HG03280 (cell line): Measurements from ENCODE around the gene CFAP77.
"Not testable (repeated sequence)": the region's sequence is repeated elsewhere in the genome, so short reads cannot be mapped to it uniquely, and the experiment has no call there.

ENCODE experiments used
- ATAC-seq: cut with Tn5 transposase; IDR thresholded peaks from one replicate; pipeline ENCODE4 v1.9.1; 2021; ENCODE audit warnings: mild to moderate bottlenecking, moderate library complexity; ENCODE audit not compliant: unreplicated experiment

Gene CFAP77

GRCh38 chr9:132543960-132544359, 133.9 kb downstream of the CFAP77 start:
- ATAC-seq, result no peak

DNA sequence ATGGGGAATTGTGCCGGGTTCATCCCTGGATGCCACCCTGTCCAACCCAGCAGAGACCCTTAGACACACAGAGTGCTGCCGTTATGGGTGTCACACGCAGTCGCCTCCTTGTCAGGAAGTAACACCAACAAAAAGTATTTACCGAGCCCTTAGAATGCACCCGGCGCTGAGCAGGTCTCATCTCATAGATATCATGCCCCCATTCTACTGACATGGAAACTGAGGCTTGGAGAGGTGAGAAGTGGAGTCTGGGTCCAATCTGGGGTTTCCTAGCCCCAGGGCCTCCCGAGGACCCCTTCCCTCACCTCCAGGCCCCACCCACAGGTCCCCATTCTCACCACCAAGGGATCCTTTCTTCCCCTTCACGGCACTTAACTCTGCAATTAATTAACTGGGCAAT, 135.6 kb downstream of the CFAP77 start:
- no peak for ATAC-seq

DNA sequence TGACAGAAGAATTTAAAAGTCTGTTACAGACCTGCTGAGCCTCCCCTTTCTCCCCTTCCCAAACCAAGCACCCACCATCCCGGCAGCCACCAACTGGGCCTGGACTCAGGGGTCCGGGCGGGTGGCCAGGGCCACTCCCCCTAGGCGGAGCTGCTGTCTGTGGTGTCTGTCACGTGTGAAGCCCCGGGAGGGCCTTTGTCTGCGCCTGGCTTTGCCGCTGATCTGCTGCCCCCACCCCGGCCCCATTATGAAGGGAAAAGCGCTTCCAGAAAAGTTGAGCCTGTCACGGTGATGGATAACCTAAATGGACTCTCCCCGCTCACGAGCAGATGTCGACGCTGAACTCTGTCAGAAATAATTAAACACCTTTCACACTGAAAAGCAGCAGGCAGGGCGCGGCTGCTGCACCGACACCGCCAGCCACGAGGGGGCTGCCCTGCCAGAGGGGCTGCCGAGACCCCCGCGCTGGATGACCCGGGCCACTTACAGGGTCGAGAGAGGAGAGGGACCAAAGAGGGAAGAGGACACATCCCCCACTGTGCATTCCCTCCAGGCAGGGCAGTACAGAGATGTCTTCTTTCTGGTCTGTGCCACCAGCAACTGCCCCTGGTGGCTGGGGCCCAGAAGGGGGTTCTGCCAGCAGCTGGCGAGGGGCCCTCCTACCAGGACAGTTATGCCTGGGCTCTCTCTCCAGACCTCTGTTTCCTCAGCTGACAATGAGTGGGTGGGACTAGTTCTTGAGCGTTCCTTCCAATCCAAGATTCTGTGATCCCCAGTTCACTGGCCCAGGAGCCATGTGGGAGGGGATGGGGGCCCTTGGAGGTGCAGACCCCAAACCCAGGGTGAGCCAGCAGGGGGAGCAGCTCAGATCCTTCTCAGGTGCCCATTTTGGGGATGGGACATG, 136.4 kb downstream of the CFAP77 start:
- ATAC-seq, result no peak

DNA sequence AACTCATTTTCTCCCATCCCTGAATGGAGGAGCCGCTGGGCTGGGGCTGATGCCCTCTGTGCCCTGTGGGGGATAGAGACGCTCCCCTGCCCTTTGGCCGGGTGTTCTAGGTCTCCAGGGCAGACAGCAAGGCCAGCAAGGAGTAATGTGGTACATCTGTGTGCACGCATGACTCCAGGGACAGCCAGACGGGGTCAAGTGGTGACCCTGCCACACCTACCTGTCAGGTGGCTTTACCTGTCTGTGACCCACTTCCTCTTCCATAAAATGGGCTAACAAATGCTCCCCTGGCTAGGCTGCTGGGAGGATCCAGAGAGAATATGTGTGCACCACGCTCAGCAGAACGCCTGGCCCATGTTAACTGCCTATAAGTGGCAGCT, 137.0 kb downstream of the CFAP77 start:
- ATAC-seq, result no peak

DNA sequence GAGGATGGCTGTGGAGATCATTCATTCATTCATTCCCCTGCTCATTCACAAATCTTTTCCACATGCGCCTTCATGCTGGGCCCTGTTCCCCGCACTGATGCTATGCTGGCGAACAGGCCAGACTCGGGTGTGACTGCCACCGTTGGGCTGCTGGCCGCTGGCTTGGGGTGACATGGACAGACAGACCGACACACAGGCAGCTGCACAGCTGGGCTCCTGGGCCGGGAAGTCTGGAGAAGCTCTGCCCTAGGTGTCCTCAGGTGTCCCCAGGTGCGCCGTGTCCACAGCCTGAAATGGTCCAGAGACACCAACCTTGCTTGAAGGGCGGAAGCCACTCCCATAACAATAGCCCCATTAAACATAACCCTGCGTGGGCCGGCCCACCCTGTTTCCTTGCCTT, 137.4 kb downstream of the CFAP77 start:
- no peak for ATAC-seq

- no peak for ATAC-seq
Observed at GRCh38 chr9:132547976-132548730, 138.1 kb downstream of the CFAP77 start.

DNA sequence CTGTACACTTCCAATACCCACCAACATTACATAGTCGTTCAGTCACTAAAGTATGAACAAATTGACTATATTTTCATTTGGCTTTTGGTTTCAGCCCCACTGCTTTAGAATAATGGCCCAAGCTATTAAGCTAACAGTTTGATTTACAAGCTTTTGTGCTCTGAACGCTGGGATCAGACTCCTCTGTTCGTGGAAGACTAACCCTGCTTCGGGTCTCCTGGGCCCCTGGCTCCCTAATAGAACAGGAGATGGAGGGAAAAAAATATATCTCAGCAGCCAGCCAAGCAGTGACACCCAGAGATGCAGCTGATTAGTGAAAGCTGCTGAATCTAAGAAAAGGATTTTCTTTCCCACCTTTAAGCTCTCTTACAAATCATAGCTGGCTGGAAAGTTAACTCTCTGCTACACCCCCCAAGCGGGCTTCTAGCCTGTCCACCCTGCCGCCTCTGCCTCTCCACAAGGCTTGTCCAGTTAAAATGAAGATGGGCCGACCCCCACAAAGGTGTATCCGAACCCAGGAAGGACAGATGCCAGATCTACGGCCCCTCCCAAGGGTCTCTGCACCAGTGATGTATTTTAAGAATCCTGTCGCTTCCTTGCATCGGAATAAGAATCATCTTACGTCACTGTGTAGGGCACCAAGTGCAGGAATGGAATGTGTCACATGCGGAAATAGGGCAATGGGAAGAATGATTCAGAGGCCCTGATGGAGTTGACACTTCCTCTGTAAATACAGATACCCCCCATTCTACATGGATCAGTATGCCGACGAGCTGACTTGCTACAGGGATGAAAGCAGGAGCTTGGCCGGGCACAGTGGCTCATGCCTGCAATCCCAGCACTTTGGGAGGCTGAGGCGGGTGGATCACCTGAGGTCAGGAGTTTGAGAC, 139.0 kb downstream of the CFAP77 start:
- no peak for ATAC-seq

DNA sequence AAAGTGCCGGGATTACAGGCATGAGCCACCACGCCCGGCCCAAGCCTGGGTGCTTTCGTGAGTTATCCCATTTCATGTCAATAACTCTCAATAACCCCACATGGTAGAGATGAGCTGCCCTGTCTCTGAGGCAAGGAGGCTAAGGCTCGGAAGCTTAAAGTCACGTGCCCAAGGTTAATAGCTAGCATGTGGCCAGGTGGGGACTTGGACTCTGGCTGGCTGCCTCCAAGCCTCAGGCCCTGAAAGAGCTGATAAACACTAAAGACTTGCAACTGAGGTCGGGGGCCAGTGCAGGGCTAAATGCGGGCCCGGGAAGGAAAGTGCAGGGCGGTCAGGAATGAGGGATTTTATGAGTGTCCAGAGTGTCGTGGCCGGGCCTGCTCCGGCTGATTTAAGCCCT, 141.5 kb downstream of the CFAP77 start:
- no peak for ATAC-seq

- no peak for ATAC-seq
Observed at GRCh38 chr9:132552041-132552440, 142.0 kb downstream of the CFAP77 start.

DNA sequence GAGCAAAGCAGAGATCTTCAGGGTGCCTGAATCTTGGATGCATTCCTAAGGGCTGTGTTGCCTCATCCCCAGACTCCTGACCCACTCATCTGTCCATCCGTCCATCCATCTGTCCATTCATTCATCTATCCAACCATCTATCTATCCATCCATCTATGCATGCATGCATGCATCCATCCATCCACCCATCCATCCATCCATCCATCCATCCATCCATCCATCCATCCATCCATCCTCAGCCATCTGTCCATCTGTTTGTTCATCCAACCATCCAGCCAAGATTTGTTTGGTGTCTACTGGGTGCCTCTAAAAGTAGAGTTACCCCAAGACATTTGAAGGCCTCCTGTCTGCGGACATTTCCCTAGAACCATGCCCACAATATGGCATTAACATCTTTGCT, 144.7 kb downstream of the CFAP77 start:
- no peak for ATAC-seq

DNA sequence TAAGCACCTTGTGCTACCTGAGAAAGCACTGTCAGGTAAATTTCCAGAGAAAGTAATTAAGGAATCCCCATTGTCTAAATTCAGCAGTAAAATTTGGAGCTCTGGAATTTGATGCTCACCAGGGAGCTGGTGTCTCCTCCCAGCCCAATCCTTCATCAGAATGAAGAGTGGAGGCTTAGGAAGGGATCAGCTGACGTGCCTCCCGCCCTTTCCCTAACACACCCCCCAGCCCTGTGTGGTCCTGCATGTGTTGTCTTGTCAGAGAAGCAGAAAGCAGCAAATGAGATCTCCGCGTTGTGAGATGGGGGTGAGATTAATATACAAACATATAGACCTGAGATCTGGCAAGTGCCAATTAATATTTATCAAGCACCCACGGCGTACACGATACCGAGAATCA, 145.5 kb downstream of the CFAP77 start:
- ATAC-seq, result no peak

- no peak for ATAC-seq
Observed at GRCh38 chr9:132556235-132556634, 146.2 kb downstream of the CFAP77 start.

GRCh38 chr9:132556714-132557113, 146.7 kb downstream of the CFAP77 start:
- ATAC-seq, result no peak

GRCh38 chr9:132557159-132557558, 147.1 kb downstream of the CFAP77 start:
- no peak for ATAC-seq

DNA sequence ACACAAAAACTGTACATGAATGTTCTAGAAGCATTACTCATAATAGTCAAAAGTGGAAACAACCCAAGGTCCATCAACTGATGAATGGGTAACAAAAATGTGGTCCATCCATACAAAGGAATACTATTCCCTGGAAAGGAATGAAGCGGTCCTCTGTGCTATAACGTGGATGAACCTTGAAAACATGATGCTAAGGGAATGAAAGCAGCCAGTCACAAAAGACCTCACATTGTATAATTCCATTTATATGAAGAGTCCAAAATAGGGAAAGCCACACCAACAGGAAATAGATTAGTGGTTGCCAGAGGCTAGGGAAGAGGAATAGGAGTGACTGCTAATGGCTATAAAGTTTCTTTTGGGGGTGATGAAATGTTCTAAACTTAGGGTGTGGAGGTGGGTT, 149.7 kb downstream of the CFAP77 start:
- ATAC-seq, result no peak

- ATAC-seq, result no peak
Observed at GRCh38 chr9:132560616-132561202, 150.7 kb downstream of the CFAP77 start.

- no peak for ATAC-seq
Observed at GRCh38 chr9:132562306-132562573, 152.2 kb downstream of the CFAP77 start.

DNA sequence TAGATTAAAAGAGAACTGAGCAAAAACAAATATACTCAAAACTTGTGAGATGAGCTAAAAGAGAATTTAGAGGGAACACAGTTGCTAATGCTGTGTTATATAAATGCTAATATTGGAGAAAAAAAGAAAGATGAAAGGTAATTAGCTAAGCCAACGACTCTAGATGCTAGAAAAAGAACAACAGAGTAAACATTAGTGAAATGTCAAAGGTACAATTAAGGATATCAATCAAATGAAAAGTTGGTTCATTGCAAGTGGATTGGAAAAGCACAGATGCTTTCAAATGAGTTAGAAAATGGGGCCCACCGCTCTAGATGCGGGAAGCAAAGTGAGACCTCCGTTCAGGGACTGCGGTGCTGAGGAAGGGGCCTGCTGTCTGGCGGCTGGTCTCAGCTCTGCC, 154.5 kb downstream of the CFAP77 start:
- no peak for ATAC-seq

GRCh38 chr9:132568787-132569186, 158.8 kb downstream of the CFAP77 start:
- ATAC-seq, result not testable (repeated sequence)

DNA sequence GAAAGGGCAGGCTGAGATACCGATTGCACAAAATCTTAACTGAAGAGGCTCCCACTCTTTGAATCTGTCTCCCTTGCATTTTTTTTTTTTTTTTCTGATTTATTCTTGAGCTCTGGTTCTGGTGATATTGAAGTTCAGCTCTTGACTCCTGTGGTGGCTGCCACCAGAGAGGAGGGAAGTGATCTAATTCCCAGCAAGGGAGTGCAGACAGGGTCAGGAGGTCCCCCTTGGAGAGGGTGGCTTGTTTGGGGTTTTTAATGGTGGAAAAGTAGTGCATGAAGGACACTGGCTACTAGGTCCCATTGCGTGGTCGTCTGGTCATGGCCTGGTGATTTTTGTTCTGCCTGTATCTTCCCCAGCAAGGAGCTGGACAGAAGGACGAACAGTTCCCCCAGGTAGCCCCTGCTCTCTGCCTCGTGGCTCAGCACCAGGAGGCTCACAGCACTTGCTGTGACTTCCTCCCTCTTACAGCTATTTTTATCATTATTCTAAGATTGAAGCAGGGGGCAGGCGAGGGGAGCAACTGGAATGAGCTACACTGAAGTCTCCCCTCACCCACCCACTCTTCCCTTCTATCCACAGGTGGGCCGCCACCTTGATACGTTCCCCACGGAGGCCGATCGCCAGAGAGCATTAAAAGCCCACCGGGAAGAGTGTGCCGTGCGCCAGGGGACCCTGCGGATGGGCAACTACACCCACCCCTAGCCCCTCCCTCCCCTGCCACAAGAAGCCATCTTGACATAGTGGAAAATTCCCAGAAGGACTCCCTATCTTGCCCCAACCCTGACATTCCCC, 162.0 kb downstream of the CFAP77 start:
- ATAC-seq, result no peak
